RWPE1 (cell line): ENCODE data around the gene IL22RA1.

Source experiments
- CTCF ChIA-PET: fragments of 350-600 bp; sonication (Branson Sonifier 250); formaldehyde crosslinking; extraction: SDS; loops from one replicate; lab custom pipeline; 2021; lab: Yijun Ruan, JAX
- POLR2A ChIA-PET: fragments of 400-600 bp; formaldehyde crosslinking; extraction: SDS; loops from one replicate; lab custom pipeline; 2020; ENCODE audit warnings: antibody characterized with exemption; ENCODE audit not compliant: low non-redundant PET; lab: Yijun Ruan, JAX
- DNase-seq: peaks from one replicate; pipeline ENCODE4 v3.0.0; 2012; ENCODE audit warnings: low spot score
- H3K27ac ChIP-seq: fragments of 450-650 bp; 2 replicates; pipeline ENCODE4 v1.5.1; 2017
- CTCF ChIP-seq: fragments of 450-650 bp; conservative IDR thresholded peaks from 2 replicates; pipeline ENCODE4 v1.5.1; 2017; ENCODE audit warnings: low read depth, mild to moderate bottlenecking

IL22RA1 gene

GRCh38 chr1:24152631-24153494 is 9.9 kb upstream of the IL22RA1 start:
- DNase-seq, result no peak
- no peak overlapping the region for H3K27ac ChIP-seq
- no peak for TF ChIP-seq CTCF
- CTCF ChIA-PET, result interaction anchor here (0.7 to 1.1 kb wide), 2 partner anchors 82 to 238 kb away, joined by 3 to 5 read pairs; no protein-coding TSS in a partner anchor
- POLR2A ChIA-PET, result no interaction called here

- peak; percentile 41 for DNase-seq
- peak overlapping the region; percentile 89 for H3K27ac ChIP-seq
- ChIA-PET CTCF (interaction anchor here (0.6 to 1.7 kb wide), 5 partner anchors 7 to 336 kb away, joined by 3 to 28 read pairs (median 4); no protein-coding TSS in a partner anchor), POLR2A (no interaction called here)
- no peak for TF ChIP-seq CTCF
Measured at GRCh38 chr1:24151175-24151533, 8.2 kb upstream of the IL22RA1 start.

- peak overlapping the region; percentile 89 for H3K27ac ChIP-seq
- TF ChIP-seq CTCF, result peak; percentile 95
- CTCF ChIA-PET, result interaction anchor here (0.5 to 2.3 kb wide), 23 partner anchors 8 to 542 kb away, joined by 3 to 28 read pairs (median 4); partner anchors contain the start of genes IFNLR1, MYOM3 and NIPAL3
- DNase-seq, result peak; percentile 79
- POLR2A ChIA-PET, result interaction anchor here (0.7 kb wide), 1 partner anchor 36 kb away, joined by 7 read pairs; no protein-coding TSS in a partner anchor
Measured at GRCh38 chr1:24150234-24151174, 7.6 kb upstream of the IL22RA1 start.

GRCh38 chr1:24149866-24150233 is 6.9 kb upstream of the IL22RA1 start:
- TF ChIP-seq CTCF, result no peak
- peak; percentile 81 for DNase-seq
- peak overlapping the region; percentile 89 for H3K27ac ChIP-seq
- CTCF ChIA-PET, result interaction anchor here (0.5 to 2.3 kb wide), 23 partner anchors 9 to 543 kb away, joined by 3 to 28 read pairs (median 5); partner anchors contain the start of genes IFNLR1, MYOM3 and NIPAL3
- POLR2A ChIA-PET, result interaction anchor here (0.7 kb wide), 1 partner anchor 36 kb away, joined by 7 read pairs; no protein-coding TSS in a partner anchor

- TF ChIP-seq CTCF, result no peak
- ChIA-PET POLR2A (no interaction called here), CTCF (interaction anchor here (0.6 to 0.7 kb wide), 2 partner anchors 11 to 244 kb away, joined by 3 to 4 read pairs; no protein-coding TSS in a partner anchor)
Measured at GRCh38 chr1:24147816-24148215, 4.9 kb upstream of the IL22RA1 start.

GRCh38 chr1:24147194-24147593 is 4.3 kb upstream of the IL22RA1 start:
- no peak for DNase-seq
- CTCF ChIA-PET, result no interaction called here
- H3K27ac ChIP-seq, result no peak overlapping the region
- no peak for TF ChIP-seq CTCF
- POLR2A ChIA-PET, result no interaction called here

More at GRCh38 chr1:24147816-24148215, 4.9 kb upstream of the IL22RA1 start:
- no peak for DNase-seq
- H3K27ac ChIP-seq, result no peak overlapping the region
